Fibroblast of skin of right biceps (primary cell): Measurements from ENCODE around the gene SHANK1.
A peak's percentile ranks its signal among the peaks of the same experiment; 100 is the strongest.

ENCODE experiments used
- DNase-seq: peaks from one replicate; pipeline ENCODE4 v3.0.0-alpha.2; 2013

Gene SHANK1

GRCh38 chr19:50678323-50678722 is 41.3 kb downstream of the SHANK1 start:
- DNase-seq = no peak

DNA sequence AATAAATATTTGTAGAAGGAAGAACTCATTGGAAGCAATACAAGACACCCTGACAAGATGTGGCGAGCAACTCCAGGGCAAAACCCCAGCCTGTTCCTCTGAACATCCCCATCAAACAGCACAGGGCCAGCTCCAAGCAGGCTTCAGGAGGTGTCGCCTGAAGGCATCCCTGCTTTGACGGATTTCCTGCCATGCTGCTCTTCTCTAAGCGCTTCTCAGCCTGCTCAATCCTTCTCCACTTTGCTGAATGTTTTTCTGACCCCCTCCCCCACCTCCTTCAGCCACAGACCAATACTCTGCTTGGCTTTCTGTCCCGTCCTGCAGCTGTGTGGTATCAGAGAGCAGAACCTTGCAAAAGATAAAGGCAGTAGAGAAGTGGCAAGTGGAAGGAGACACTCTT is 42.0 kb downstream of the SHANK1 start:
- DNase-seq = no peak

GRCh38 chr19:50676625-50677197 is 42.9 kb downstream of the SHANK1 start:
- no peak for DNase-seq

DNA sequence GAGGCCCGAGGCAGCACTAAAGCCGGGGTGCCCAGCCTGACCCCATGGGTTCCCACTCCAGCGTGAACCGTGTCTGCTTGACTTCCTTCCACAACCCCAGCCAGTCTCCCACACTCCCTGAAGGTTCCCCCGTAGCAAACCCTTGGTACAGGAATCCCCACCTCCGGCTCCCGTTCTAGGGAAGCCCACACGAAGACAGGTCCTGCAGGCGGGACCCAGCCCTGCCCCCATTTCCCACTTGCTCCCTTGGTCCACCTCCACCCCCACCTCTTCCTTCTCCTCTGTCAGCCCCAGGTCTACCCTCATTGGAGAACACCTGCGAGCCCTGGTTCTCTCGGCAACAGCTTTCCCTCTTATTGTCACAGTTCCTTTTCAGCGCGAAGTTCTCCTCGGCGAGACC is 46.5 kb downstream of the SHANK1 start:
- no peak for DNase-seq

GRCh38 chr19:50670102-50670380 is 49.6 kb downstream of the SHANK1 start:
- no peak for DNase-seq

DNA sequence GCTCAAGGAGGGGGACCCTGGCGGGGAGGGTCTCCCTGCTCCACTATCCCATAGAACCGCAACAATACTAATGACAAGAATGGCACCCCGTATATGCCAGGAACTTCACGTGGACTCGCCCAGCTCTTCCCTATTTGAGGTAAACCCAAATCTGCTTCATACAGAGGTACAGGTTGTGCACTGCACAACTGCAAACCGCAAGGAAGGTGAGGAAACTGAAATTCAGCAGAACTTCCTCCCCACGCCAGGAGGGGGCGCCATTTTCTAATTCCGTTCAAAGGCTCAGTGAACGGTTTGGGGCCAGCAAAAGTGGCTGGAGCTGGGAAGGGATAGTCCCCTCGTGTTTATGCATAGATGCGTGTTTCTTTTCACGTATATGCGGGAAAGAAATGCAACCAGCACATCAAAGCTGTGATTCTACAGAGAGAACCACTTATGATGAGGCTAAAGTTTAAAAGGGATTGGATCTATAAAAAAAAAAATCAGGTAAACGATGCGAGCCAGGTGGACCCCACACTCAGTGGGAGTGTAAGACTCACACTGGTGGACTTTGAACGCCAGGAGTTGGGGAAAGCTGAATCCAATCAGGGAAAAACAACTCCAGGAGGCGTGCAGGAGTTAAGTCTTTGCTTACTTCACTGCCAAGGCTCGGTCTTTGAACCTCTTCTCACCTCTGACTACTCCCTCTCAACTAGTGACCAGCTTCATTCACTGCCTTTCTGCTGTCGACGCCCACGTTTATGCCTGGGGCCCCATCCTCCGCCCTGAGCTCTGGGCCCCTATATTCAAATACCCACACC is 50.1 kb downstream of the SHANK1 start:
- DNase-seq = peak; percentile 22

- DNase-seq = no peak
Measured at GRCh38 chr19:50668879-50669278, 50.7 kb downstream of the SHANK1 start.

DNA sequence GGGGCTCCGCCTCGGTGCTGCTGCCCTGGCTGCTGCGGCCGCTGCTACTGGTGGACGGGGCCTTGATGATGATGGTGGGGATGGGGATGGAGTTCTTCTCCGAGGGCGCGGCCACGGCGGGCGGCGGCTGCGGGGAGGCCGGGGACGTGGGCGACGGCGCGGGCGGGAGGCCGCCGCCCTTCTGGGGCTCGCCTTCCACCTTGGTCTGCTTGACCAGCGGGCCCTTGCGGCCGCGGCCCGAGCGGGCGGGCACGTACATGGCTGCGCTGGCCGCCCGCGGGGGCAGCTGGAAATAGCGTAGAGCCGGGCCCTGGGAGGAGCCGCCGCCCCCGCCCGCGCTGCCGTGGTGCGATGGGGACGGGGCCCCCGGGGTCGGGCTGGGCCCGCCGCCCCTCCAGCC is 51.2 kb downstream of the SHANK1 start:
- DNase-seq = no peak

DNA sequence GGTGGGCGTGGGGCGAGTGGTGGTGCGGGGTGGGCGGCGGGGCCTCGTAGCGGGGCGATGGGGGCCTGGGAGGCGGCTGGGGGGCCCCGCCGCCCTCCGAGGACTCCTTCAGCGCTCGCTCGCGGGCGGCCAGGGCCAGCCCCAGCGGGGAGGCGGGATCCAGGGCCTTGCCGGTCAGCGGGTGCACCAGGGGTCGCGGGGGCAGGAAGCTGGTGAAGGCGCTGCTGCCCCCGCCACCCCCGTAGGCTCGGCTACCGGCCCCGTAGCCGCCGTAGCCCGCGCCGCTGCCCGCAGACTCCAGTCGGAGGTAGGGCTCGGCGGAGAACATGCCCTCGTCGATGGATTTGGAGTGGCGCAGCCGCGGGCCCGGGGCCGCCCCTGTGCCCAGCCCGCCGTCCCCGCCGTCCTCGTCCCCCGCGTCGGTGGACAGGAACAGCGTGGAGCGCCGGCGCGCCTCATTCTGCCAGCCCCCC is 51.8 kb downstream of the SHANK1 start:
- DNase-seq = no peak

GRCh38 chr19:50667177-50667758 is 52.3 kb downstream of the SHANK1 start:
- no peak for DNase-seq

DNA sequence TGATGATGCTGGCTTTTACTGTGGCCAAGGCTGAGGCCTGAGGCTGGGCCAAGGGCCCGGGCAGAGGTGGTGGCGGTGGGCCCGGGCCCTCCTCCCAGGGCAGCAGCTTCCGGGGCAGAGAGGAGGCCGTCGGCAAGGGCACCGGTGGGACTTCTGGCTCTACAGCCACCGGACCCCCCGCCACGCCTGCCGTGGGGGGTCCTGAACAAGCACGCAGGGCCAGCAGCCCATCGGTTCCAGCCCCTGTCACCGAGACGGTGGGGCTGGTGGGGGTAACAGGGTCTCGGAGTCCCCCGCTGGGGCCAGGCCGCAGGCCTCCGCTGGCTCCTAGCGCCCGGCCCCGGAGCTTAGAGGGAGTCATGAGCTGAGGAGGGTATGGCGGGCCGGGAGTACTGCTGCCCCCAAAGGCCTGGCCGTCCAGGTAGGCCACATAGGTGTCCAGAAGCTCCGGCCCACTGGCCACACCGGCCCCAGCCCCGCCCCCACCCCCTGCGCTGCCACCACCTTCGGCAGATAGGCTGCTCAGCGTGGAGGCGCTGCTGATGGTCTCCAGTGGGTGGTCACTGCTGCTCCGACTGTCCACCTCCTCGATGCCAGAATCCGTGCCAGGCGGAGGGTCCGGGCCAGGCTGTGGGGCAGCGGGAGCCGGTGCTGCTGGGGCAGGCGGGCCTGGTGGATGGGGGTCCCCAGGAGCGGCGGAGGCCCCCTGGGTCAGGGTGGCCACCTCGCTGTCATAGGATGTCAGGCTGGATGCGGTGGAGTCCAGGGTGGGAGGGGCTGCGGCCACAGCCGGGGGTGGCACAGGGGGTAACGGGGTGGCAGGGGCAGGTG is 53.0 kb downstream of the SHANK1 start:
- DNase-seq = no peak

DNA sequence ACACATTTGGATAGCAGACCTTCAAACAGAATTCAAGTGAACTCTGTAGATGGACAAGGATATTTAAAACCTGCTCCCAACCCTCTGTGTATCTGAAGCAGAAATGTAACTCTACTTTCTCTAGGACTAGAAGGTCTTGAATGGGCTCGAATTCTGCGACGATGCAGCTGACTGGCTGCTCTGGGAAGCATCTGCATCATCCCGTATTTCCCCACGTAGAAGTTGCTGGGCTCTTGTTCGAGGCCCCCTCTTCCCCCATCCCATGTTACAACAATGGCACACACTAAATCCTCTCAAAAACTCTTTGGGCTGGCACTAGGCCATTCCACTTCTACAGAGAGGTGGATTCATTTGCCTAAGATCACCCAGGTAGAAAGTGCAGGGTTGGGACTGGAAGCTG is 55.4 kb downstream of the SHANK1 start:
- DNase-seq = no peak

DNA sequence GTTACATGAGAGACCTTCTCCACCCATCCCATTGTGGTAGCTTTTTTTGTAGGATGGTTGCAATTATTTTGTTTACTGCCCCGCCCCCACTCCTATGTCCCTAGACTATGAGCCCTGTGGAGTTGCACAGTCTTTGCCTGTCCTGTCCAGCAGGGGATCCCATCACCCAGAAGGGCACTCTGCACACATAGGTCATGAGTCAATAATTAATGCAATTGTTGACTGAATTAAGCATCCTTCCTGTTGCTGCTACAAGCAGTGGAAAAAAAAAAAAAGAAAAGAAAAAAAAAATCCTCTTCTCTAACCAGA is 56.2 kb downstream of the SHANK1 start:
- DNase-seq = peak; percentile 7

- no peak for DNase-seq
Measured at GRCh38 chr19:50662651-50663481, 56.7 kb downstream of the SHANK1 start.

DNA sequence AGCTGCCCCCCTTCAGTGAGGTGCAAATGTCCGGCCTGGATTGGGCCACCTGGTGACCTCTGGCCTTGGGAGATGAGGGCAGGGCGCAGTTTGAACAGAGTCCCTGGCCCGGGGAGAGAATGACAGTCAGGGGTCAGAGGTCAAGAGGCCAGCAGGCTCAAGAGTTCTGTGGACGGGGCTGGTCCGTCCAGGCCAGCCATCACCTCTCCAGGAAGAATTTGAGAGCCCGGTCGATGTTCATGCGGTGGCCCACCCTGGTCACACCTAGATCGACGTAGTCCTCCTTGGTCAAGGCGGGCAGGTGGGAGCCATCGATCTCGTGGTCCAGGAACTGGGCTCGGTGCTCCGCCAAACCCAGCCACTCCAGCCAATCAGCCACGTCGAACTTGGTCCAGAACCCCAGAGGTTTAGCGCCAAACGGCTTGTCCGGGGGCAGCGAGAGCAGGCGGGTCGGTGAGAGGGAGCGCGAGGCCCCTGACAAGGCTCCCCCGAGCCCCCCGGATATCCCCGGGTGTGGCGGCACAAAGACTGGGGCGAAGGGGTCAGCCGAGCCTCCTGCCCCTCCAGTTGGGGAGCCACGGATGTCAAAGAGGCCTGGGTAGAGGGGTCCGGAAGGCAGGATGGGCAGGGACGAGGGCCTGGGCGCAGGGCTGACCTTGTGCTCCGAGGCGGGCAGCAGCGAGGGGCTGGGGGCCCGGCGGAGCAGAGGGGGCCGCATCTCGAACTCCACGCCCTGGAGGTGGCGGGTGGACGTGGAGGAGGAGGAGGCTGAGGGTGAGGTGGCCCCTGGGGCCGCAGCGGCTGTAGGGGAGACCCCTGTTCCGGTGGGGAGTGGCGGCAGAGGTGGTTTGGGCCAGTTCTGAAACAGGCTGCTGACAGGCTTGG is 57.6 kb downstream of the SHANK1 start:
- no peak for DNase-seq

GRCh38 chr19:50661023-50661422 is 58.6 kb downstream of the SHANK1 start:
- no peak for DNase-seq

DNA sequence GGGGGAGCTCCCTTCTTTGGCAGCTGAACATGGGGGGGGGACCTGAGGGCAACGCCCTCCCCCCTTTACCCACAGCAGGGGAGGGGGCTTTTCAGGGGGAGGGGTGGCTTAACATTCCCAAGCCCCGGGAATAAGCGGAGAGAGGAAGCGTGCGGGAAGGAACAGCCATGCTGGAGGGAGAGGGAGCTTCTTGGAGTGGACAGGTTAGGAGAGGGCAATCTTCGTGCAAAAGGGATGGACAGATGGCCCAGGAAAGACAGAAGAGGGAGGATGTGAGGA is 59.6 kb downstream of the SHANK1 start:
- DNase-seq = no peak

- DNase-seq = no peak
Measured at GRCh38 chr19:50659318-50660087, 60.1 kb downstream of the SHANK1 start.

DNA sequence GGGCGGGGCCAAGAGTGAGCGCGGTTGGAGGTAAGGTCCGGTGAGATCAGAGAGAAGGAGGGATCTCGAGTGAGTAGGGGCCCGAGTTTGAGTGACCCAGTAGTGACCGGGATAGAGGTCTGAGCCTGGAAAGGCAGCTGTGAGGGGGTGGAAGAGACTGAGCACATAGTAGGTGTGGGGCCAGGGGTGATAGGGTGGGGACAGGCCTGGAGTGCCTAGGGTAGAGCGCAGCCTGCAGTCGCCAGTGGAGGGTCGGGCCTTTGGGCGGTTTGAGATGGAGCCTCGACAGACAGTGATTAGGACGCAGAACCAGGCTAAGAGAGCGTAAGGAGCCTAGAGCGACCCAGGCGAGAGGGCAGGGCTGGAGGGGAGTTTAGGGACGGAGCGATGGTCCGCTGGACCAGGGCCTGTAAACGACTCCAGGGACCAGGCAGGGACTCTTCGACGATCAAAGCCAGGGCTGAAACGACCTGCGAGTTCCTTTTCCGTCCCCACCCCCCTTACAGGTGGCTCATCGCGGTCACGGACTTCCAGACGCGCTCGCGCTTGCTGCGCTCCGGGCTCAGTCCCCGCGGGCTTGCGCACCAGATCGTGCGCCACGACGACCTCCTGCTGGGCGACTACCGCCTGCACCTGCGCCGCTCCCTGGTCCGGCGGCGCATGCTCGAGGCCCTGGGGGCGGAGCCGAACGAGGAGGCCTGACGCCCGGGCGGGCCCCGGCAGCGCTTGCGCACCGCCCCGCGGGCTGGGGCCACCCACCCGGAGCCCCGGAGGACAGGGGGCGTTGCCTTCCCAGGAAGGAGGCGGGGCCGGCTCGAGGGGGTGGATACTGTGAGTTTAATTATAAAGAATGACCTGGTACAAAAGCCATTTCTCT is 60.9 kb downstream of the SHANK1 start:
- peak; percentile 80 for DNase-seq
